SJCRH30 (cell line): ENCODE results near the gene PASD1. TPM values are rescaled to one million over a fixed set of nuclear protein-coding genes. Genes with fewer than 3 reads are reported as not detected.
"Not testable (repeated sequence)": the region's sequence is repeated elsewhere in the genome, so short reads cannot be mapped to it uniquely, and the experiment has no call there.

Experiments
- DNase-seq, 2 experiments: peaks; one replicate each; pipeline ENCODE4 v3.0.0-alpha.2; 2015 to 2020
- H3K27ac ChIP-seq: fragments of 250-450 bp; sonication (Bioruptor Pico); 2 replicates; pipeline ENCODE4 v1.5.1; 2020; ENCODE audit warnings: mild to moderate bottlenecking, moderate library complexity
- H3K27me3 ChIP-seq: fragments of 250-450 bp; sonication (Bioruptor Pico); 2 replicates; pipeline ENCODE4 v1.5.1; 2020; ENCODE audit warnings: mild to moderate bottlenecking, moderate library complexity
- H3K36me3 ChIP-seq: fragments of 250-450 bp; sonication (Bioruptor Pico); 2 replicates; pipeline ENCODE4 v1.5.1; 2020; ENCODE audit warnings: mild to moderate bottlenecking, moderate library complexity
- H3K4me1 ChIP-seq: fragments of 250-450 bp; sonication (Bioruptor Pico); 2 replicates; pipeline ENCODE4 v1.5.1; 2020; ENCODE audit warnings: mild to moderate bottlenecking, moderate library complexity
- H3K4me3 ChIP-seq: fragments of 250-450 bp; sonication (Bioruptor Pico); 2 replicates; pipeline ENCODE4 v1.5.1; 2020; ENCODE audit warnings: mild to moderate bottlenecking, moderate library complexity
- H3K9me3 ChIP-seq: fragments of 250-450 bp; sonication (Bioruptor Pico); replicated peaks from 2 replicates; pipeline ENCODE4 v1.5.1; 2020; ENCODE audit warnings: mild to moderate bottlenecking, moderate library complexity
- total RNA-seq: library from RNA; depleted of rRNA; stranded (reverse); fragments of >200 nt; shearing (Covaris generic); gene quantifications from 2 replicates; pipeline ENCODE4 v1.2.3, GENCODE V29; 2014

PASD1 gene
- total RNA-seq, 1 experiment from 2014 or later: not detected

DNA sequence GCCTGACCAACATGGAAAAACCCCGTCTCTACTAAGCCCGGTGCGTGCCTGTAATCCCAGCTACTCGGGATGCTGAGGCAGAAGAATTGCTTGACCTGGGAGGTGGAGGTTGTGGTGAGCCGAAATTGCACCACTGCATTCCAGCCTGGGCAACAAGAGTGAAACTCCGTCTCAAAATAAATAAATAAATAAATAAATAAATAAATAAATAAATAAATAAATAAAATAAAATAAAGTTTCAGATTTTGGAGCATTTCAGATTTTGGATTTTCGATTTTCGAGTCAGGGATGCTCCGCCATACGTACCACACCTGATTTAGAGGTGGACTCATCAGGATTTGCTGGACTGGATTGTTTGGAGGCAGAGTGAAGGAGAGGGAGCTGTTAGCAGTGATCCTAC is 3.4 kb downstream of the PASD1 start:
- not testable (repeated sequence) for H3K9me3 ChIP-seq, DNase-seq, H3K36me3 ChIP-seq, H3K27ac ChIP-seq, H3K4me1 ChIP-seq, H3K4me3 ChIP-seq, H3K27me3 ChIP-seq

- Histone ChIP-seq H3K9me3 (no peaks in the 10 kb centered on the region), H3K4me3 (no peak overlapping the region), H3K36me3 (no peaks in the 10 kb centered on the region), H3K4me1 (no peaks in the 10 kb centered on the region), H3K27me3 (no peaks in the 10 kb centered on the region), H3K27ac (no peak overlapping the region)
- DNase-seq: no peak
Measured at GRCh38 chrX:151570561-151570960, 7.1 kb downstream of the PASD1 start.

DNA sequence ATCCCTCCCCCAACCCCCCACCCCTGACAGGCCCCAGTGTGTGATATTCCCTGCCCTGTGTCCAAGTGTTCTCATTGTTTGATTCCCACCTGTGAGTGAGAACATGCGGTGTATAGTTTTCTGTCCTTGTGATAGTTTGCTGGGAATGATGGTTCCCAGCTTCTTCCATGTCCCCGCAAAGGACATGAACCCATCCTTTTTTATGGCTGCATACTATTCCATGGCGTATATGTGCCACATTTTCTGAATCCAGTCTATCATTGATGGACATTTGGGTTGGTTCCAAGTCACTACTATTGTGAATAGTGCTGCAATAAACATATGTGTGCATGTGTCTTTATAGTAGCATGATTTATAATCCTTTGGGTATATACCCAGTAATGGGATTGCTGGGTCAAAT is 29.9 kb downstream of the PASD1 start:
- not testable (repeated sequence) for DNase-seq, H3K27ac ChIP-seq, H3K27me3 ChIP-seq, H3K4me3 ChIP-seq, H3K4me1 ChIP-seq, H3K9me3 ChIP-seq, H3K36me3 ChIP-seq

DNA sequence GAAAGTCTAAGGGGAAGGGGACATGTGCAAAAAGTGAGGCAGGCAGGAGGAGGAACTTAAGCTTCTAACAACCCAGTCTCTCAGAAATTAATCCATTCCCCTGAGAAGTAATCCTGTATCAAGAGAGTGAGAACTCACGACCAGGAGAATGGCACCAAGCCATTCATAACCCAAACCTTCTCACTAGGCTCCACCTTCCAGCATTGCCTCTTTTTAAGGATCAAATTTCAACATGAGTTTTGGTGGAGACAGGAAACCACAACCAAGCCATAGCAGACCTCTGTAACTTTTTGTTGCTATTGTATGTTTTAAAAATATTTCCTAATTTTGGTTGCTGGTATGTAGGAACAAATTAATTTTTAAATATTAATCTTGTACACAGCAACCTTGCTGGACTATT is 32.8 kb downstream of the PASD1 start:
- DNase-seq: peak in 1 of 2 experiments; percentile 12
- H3K27ac ChIP-seq: no peak overlapping the region

DNA sequence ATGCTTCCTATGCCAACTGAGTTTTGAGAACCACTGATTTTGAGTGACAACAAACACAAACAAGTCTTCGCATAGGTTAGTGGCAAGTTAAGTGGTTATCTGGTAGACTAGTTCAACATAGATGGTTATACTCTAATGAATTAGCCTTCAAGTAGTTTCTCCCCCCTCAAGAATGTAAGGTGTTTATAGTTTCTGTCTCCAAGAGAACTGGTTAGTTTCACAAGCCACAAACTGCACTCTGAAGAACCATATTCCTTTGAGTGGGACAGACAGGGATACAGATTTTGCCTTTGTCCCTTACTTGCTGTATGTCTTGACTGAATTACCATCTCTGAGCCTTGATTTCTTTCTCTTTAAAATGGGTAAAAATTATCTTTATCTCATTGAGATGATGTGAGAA is 41.5 kb downstream of the PASD1 start:
- Histone ChIP-seq H3K4me1 (no peaks in the 10 kb centered on the region), H3K4me3 (no peak overlapping the region), H3K36me3 (no peaks in the 10 kb centered on the region), H3K27ac (no peak overlapping the region), H3K27me3 (no peaks in the 10 kb centered on the region), H3K9me3 (no peaks in the 10 kb centered on the region)
- DNase-seq: no peak

More for the DNA sequence above, 32.8 kb downstream of the PASD1 start:
- Histone ChIP-seq H3K4me3 (no peak overlapping the region), H3K4me1 (no peaks in the 10 kb centered on the region), H3K36me3 (no peaks in the 10 kb centered on the region), H3K27me3 (no peaks in the 10 kb centered on the region), H3K9me3 (no peaks in the 10 kb centered on the region)

DNA sequence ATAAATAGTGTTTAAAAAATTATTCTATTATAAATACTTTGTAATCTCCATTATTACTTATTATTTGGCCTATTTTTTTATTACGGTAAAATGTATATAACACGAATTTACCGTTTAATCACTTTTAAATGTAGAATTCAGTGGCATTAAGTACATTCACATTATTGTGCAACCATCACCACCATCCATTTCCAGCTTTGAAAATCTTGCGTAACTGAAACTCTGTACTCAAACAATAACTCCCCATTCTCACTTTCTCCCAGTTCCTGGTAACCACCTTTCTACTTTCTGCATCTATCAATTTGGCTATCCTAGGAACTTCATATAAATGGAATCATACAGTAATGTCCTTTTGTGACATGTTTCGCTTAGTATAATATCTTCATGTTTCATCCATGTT is 45.7 kb downstream of the PASD1 start:
- Histone ChIP-seq H3K27me3 (no peaks in the 10 kb centered on the region), H3K36me3 (no peaks in the 10 kb centered on the region), H3K9me3 (no peaks in the 10 kb centered on the region), H3K27ac (no peak overlapping the region), H3K4me3 (no peak overlapping the region), H3K4me1 (no peaks in the 10 kb centered on the region)
- no peak for DNase-seq

GRCh38 chrX:151621422-151621821 is 57.9 kb downstream of the PASD1 start:
- H3K27ac ChIP-seq: no peak overlapping the region
- no peaks in the 10 kb centered on the region for H3K9me3 ChIP-seq
- H3K27me3 ChIP-seq: no peaks in the 10 kb centered on the region
- H3K36me3 ChIP-seq: no peaks in the 10 kb centered on the region
- H3K4me1 ChIP-seq: no peaks in the 10 kb centered on the region
- no peak for DNase-seq
- H3K4me3 ChIP-seq: no peak overlapping the region

GRCh38 chrX:151624677-151625076 is 61.2 kb downstream of the PASD1 start:
- Histone ChIP-seq H3K27me3 (no peaks in the 10 kb centered on the region), H3K27ac (no peak overlapping the region), H3K36me3 (no peaks in the 10 kb centered on the region), H3K4me3 (no peak overlapping the region), H3K4me1 (no peaks in the 10 kb centered on the region), H3K9me3 (no peaks in the 10 kb centered on the region)
- no peak for DNase-seq

DNA sequence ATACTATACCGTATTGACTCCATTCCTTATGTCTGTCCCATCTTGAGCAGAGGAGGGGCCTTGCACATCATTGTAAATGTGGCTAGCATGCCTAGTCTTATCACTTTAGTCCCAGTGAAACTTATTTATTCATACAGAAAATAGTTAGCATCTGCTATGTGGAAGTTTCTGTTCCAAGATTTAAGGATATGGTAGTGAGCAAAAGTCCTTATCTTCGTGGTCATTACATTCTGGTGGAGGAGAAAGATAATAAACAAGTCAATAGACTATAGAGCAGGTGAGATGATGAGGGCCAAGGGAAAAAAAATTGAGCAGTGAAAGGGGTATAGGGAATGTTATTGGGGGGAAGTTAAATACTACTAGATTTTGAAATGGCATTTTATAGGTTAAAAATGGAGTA is 68.3 kb downstream of the PASD1 start:
- no peaks in the 10 kb centered on the region for H3K27me3 ChIP-seq
- H3K4me1 ChIP-seq: no peaks in the 10 kb centered on the region
- no peaks in the 10 kb centered on the region for H3K36me3 ChIP-seq
- H3K27ac ChIP-seq: no peak overlapping the region
- no peak overlapping the region for H3K4me3 ChIP-seq
- no peaks in the 10 kb centered on the region for H3K9me3 ChIP-seq
- no peak for DNase-seq

DNA sequence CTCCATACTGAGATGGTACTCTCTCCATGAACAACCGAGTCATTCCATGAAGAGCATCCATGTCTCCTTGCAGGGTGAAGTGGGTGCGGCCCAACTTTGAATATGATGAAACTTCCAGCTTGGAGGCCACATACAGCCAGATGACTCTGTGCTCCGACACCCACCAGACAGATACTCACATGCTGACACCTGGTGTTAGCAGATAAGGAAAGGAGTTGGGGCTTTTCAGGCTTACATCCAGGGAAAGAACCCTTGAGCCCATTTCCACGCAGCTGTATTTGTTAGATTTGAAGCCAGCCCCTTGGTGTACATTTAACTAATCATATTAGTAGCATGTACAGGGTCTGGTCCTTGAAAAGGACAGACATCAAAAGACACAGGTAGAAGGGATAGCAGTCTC is 69.7 kb downstream of the PASD1 start:
- Histone ChIP-seq H3K27ac (no peak overlapping the region), H3K27me3 (no peaks in the 10 kb centered on the region), H3K9me3 (no peaks in the 10 kb centered on the region), H3K4me1 (no peaks in the 10 kb centered on the region), H3K36me3 (no peaks in the 10 kb centered on the region), H3K4me3 (no peak overlapping the region)
- no peak for DNase-seq

- Histone ChIP-seq H3K9me3 (no peaks in the 10 kb centered on the region), H3K4me3 (no peak overlapping the region), H3K36me3 (no peaks in the 10 kb centered on the region), H3K27me3 (no peaks in the 10 kb centered on the region), H3K4me1 (no peaks in the 10 kb centered on the region), H3K27ac (no peak overlapping the region)
- no peak for DNase-seq
Measured at GRCh38 chrX:151634937-151635336, 71.5 kb downstream of the PASD1 start.

- Histone ChIP-seq H3K4me1 (no peaks in the 10 kb centered on the region), H3K9me3 (no peaks in the 10 kb centered on the region), H3K36me3 (no peaks in the 10 kb centered on the region), H3K4me3 (no peak overlapping the region), H3K27me3 (no peaks in the 10 kb centered on the region), H3K27ac (no peak overlapping the region)
- no peak for DNase-seq
Measured at GRCh38 chrX:151641564-151641963, 78.1 kb downstream of the PASD1 start.

DNA sequence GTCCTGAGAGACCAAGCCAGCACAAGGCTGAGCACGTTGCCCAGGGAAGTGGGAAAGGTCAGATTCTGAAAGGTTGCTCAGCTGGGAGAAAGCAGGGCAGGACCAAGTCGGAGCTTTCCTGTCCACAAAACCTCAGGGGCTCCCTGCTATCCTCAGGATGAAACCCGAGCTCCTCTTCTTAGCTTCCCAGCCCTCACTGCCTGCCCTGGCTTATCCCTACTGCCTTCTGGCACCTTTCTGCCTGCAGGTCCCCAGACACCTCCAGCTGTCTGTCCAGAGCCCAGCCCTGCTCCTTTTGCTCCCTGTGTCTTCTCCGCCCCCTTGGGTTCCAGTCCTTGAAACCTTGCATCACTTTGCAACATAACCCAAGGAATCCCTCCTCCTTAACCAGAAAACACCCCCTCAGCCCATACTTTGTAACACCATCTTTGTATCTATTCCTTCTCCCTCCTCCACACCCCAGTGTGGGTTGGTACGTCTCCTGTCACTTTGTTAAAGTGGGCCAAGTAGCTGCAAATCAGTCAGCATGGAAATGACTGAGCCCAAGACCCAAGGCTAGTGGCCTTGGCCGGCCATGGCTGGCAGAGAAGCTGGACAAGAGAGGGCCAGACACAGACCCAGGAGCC is 111.8 kb downstream of the PASD1 start:
- H3K4me1 ChIP-seq: no peaks in the 10 kb centered on the region
- no peaks in the 10 kb centered on the region for H3K9me3 ChIP-seq
- no peak overlapping the region for H3K4me3 ChIP-seq
- no peak for DNase-seq
- H3K27ac ChIP-seq: no peak overlapping the region
- H3K27me3 ChIP-seq: no peaks in the 10 kb centered on the region
- H3K36me3 ChIP-seq: no peaks in the 10 kb centered on the region

GRCh38 chrX:151676196-151676595 is 112.7 kb downstream of the PASD1 start:
- Histone ChIP-seq H3K27ac (no peak overlapping the region), H3K27me3 (no peaks in the 10 kb centered on the region), H3K9me3 (no peaks in the 10 kb centered on the region), H3K36me3 (no peaks in the 10 kb centered on the region), H3K4me1 (no peaks in the 10 kb centered on the region), H3K4me3 (no peak overlapping the region)
- no peak for DNase-seq

GRCh38 chrX:151679798-151680402 is 116.4 kb downstream of the PASD1 start:
- Histone ChIP-seq H3K4me1 (no peaks in the 10 kb centered on the region), H3K27me3 (no peaks in the 10 kb centered on the region), H3K9me3 (no peaks in the 10 kb centered on the region), H3K4me3 (no peak overlapping the region), H3K36me3 (no peaks in the 10 kb centered on the region), H3K27ac (no peak overlapping the region)
- no peak for DNase-seq

GRCh38 chrX:151680805-151681204 is 117.3 kb downstream of the PASD1 start:
- Histone ChIP-seq H3K4me3 (no peak overlapping the region), H3K27ac (no peak overlapping the region), H3K9me3 (no peaks in the 10 kb centered on the region), H3K4me1 (no peaks in the 10 kb centered on the region), H3K36me3 (no peaks in the 10 kb centered on the region), H3K27me3 (no peaks in the 10 kb centered on the region)
- DNase-seq: peak; percentile 24 to 65
